ENCODE measurements around the gene TEN1. TPM values are rescaled to one million over a fixed set of nuclear protein-coding genes. Genes with fewer than 3 reads are reported as not detected.

TEN1 gene
- total and polyA plus RNA-seq, 2 of the 13 experiments (the other 11 are each of a cell fraction or from before 2014, with no cell fraction given): 18.0 to 21.3 TPM

DNA sequence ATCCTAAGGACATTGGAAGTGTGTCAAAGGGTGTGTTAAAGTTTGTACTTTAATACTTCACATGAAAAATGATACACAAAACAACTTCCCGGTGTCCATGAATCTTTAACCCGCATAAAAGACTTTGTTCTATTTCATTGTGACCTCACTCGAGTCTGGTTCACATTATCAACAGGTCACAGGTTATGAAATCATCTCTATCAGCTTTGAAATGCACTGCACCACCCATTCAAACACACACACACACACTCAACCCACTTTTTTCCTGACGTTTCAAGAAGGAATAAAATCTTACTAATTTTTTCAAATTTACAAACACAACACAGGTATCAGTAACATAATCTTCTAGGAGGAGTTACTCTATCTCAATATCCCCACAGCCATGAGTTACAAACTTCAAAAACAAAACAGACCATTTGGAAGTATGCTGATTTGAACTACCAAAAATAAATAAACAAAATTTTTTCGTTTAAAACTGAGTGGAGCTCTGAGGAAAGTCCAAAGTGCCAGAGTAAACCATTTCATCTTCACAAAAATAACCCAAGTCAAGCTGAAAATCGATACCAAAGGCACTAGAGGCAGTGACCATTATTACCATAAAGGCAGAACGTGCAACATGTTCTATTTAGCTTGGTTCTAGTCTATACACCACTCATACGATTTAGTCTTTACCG is 2.7 kb upstream of the TEN1 start (continued):
- TF ChIP-seq NR0B2 (CRISPR knock-in tag; IDR thresholded peaks at IDR 0.05) (no peak), MBD4 (IDR thresholded peaks at IDR 0.05; ENCODE audit: borderline replicate concordance, low read length) (no peak), ARNT2 (CRISPR knock-in tag; IDR thresholded peaks at IDR 0.05; ENCODE audit: low read depth) (no peak), CCDC6 (CRISPR knock-in tag; IDR thresholded peaks at IDR 0.05) (no peak), ZNF350 (CRISPR knock-in tag; IDR thresholded peaks at IDR 0.05; ENCODE audit: borderline replicate concordance, low read depth) (no peak), HHEX (CRISPR knock-in tag; IDR thresholded peaks at IDR 0.05) (0 out of 2 replicates have a peak, but pooled peaks have one; percentile 6), ETV5 (CRISPR knock-in tag; IDR thresholded peaks at IDR 0.05; ENCODE audit: borderline replicate concordance) (no peak), ZNF121 (CRISPR knock-in tag; IDR thresholded peaks at IDR 0.05) (no peak), ZNF101 (CRISPR knock-in tag; IDR thresholded peaks at IDR 0.05; ENCODE audit: borderline replicate concordance, low read depth) (no peak), REPIN1 (CRISPR knock-in tag; IDR thresholded peaks at IDR 0.05; ENCODE audit: borderline replicate concordance, low read depth) (0 out of 2 replicates have a peak, but pooled peaks have one; percentile 18), HNF1B (CRISPR knock-in tag; IDR thresholded peaks at IDR 0.05) (no peak), RBFOX2 (IDR thresholded peaks at IDR 0.05; ENCODE audit: low read depth, low read length) (peak; percentile 27; the same call in 1 of the 2 replicates), SP4 (CRISPR knock-in tag; IDR thresholded peaks at IDR 0.05) (no peak), ZBTB3 (CRISPR knock-in tag; IDR thresholded peaks at IDR 0.05; ENCODE audit: borderline replicate concordance, low read depth) (no peak; the same call in 1 of the 2 replicates), ZNF383 (CRISPR knock-in tag; IDR thresholded peaks at IDR 0.05; ENCODE audit: borderline replicate concordance) (no peak), SIX4 (CRISPR knock-in tag; IDR thresholded peaks at IDR 0.05) (peak; percentile 12; the same call in 1 of the 2 replicates), ZNF530 (CRISPR knock-in tag; IDR thresholded peaks at IDR 0.05; ENCODE audit: low read depth) (no peak), ESRRA (CRISPR knock-in tag; IDR thresholded peaks at IDR 0.05; ENCODE audit: low read depth) (0 out of 2 replicates have a peak, but pooled peaks have one; percentile 19), RELA (CRISPR knock-in tag; IDR thresholded peaks at IDR 0.05) (no peak), ZNF737 (CRISPR knock-in tag; IDR thresholded peaks at IDR 0.05; ENCODE audit: borderline replicate concordance) (no peak), PAWR (CRISPR knock-in tag; IDR thresholded peaks at IDR 0.05; ENCODE audit: borderline replicate concordance) (no peak), ZSCAN12 (CRISPR knock-in tag; IDR thresholded peaks at IDR 0.05) (no peak), UBTF (CRISPR knock-in tag; IDR thresholded peaks at IDR 0.05) (0 out of 2 replicates have a peak, but pooled peaks have one; percentile 12), NFE2 (CRISPR knock-in tag; IDR thresholded peaks at IDR 0.05) (no peak), ZNF878 (CRISPR knock-in tag; IDR thresholded peaks at IDR 0.05) (peak; percentile 39; the same call in 1 of the 2 replicates), ZNF263 (CRISPR knock-in tag; IDR thresholded peaks at IDR 0.05) (no peak), PTBP1 (IDR thresholded peaks at IDR 0.05; ENCODE audit: low read depth, low read length, poor library complexity, severe bottlenecking) (no peak)

Data from HepG2 (cell line).